Measurements from ENCODE around the gene SIGLEC11.
"Not testable (repeated sequence)": the region's sequence is repeated elsewhere in the genome, so short reads cannot be mapped to it uniquely, and the experiment has no call there.

SIGLEC11 gene

DNA sequence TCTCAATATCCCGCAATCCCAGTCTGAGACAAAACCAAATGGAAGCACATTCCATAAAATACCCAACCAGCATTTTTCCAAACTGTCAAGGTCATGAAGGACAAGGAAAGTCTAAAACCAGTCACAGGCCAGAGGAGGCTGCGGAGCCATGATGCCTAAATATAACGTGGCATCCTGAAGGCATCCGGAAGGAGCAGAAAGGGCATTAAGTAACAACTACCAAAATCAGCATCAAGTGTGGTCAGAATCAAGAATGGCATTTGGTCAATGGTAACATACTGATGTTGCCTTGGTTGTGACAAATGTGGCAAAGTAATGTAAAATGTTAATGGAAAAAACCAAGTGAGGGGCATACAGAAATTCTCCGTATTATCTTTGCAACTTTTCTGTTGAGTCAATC is 35.5 kb downstream of the SIGLEC11 start:
- no peak for DNase-seq (ENCODE audit: low spot score)

GRCh38 chr19:49924881-49925210 is 36.1 kb downstream of the SIGLEC11 start:
- DNase-seq (ENCODE audit: low spot score), result not testable (repeated sequence)

GRCh38 chr19:49924004-49924880 is 36.7 kb downstream of the SIGLEC11 start:
- DNase-seq (ENCODE audit: low spot score), result no peak

DNA sequence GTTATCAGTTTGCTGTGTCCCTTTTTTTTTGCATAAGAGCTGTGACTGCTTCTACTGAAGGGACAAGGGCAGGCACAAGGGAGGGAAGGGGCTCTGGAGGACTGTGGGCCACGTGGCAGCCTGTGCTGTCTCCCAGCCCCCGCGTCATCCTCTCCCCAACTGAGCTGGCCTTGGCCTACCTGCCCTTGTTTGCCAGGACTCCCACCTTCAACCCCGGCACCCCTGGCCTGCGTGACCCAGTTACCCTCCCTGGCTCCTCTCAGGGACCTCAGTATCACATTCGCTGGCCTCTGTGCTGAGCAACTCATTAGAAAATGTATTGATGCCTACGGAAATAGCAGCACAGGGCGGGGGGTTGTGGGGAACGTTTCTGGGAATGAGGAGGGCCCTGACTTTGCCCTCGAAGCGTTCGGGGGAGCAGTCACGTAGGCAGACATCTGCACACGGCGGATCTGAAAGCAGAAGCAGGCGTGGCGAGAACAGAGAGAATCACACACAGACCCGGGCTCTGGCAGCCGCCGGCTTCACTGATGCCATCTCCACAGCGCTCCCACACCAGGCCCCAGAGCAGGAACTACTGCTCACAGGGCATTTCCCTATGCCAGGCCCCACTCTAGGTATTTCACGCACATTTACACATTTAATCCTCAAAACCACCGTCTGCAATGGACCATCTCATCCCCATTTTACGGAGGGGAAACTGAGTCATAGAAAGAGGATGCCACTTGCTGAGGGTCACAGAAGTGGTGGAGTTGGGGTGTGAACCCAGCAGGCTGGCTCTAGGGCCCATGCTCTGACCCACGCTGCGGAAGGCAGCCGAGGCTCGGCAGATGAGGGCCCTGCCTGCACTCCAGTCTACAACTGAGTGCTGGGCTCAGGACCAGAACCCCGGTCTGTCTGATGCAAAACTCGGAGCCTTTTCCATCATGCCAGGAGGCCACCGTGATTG is 37.6 kb downstream of the SIGLEC11 start:
- no peak for DNase-seq (ENCODE audit: low spot score)

- DNase-seq (ENCODE audit: low spot score), result no peak
Observed at GRCh38 chr19:49921871-49922795, 38.8 kb downstream of the SIGLEC11 start.

DNA sequence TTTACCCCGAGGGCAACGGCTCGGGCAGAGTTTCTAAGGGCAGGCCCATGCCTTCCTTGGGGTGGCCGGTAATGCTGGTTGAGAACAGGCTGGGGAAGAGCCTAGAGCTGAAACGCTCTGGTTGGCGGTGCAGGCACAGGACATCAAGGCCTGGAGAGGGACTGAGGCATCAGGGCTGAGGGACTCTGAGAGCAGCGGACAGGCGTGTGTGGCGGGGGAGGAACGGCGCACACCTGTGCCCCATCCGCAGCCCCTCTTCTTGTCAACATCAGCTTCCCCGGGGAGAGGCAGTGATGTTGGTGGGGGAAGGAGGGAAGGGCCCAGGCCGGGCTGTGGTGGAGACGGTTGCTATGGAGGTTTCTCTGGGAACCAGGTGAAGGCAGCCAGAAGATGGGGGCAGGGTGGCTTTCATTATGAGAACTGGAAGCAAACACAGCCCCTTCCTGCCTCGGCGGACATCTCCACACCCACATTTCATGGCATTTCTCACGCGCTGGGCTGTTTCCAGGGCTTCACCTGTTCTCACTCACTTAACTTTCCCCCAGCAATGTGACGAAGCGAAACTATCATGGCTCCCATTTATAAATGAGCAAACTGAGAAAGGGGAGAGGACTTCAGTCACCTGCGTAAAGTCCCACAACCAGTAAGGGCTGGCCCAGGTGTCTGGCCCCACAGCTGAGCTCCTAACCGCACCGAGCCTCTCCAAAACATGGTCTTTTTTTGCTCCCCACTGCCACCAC is 40.2 kb downstream of the SIGLEC11 start:
- no peak for DNase-seq (ENCODE audit: low spot score)

GRCh38 chr19:49918089-49918488 is 42.9 kb downstream of the SIGLEC11 start:
- DNase-seq (ENCODE audit: low spot score), result no peak

DNA sequence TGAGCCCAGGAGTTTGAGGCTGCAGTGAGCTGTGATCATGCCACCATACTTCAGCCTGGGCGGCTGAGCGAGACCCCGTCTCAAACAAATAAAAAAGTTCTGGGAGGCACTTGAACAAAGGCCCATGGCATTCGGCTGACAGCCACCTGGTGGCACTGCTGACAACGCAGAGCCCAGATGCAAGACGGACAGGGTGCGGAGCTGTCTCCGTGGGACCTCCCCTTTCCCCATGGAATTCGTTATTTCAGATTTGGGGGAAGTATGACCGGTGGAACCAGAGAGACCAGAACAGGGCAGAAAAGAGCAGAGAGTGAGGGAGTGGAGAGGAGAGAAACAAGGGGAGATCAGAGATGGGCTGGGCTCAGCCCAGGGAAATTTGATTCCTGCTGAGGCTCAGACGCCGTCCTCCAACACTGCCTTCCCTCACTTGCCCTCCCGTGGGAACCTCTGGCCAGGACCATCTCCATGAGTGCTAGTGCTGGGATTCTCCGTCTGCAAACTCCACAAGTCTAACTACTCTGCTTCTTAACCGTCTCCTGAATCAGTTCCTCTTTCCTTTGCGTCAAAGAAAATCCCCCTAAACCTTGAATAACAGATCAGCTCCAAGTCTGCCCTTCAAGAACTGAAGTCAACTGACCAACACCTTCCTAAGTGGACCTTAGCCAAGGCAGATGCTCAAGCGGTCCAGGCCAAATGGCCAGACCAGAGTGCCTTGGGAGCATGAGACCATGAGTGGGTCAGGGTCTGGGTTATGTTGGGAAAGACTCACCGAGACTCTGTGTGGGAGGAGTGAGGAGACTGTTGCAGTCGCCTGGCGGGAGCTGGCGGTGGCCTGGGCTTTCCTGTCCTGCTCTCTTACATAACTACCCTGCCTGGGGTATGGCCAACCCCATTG is 43.9 kb downstream of the SIGLEC11 start:
- DNase-seq (ENCODE audit: low spot score), result no peak

DNA sequence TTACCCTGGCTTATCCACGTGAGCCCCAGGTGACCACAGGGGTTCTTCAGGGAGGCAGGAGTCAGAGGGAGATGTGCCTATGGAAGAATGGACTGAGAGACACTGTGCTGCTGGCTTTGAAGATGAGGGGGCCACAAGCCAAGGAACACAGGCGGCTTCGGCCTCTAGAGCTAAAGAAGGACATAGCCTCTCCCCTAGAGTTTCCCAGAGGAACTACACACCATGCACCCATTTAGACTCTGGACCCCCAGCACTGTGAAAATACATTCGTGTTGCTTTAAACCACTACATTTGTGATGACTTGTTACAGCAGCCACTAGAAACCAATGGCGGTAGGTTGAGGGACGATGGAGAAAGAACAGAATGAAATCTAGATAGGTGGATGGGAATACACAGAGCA is 45.7 kb downstream of the SIGLEC11 start:
- DNase-seq (ENCODE audit: low spot score), result no peak

DNA sequence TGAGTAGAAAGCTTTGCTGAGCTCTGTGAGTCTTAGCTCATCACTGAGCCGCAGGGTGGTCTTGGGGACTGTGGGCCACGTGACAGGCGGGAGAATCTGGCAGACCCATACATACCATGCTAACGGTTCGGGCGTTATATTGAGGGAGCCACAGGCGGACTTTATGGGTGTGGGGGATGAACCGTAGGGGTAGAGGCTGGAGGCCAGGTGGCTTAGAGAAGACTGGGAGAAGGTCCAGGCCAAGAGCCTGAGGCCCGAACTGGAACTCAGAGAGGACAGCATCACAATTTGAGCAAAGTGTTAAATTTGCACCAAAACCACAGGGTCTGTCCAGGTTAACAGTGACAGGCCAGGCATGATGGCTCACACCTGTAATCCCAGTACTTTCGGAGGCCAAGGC is 47.3 kb downstream of the SIGLEC11 start:
- DNase-seq (ENCODE audit: low spot score), result no peak

DNA sequence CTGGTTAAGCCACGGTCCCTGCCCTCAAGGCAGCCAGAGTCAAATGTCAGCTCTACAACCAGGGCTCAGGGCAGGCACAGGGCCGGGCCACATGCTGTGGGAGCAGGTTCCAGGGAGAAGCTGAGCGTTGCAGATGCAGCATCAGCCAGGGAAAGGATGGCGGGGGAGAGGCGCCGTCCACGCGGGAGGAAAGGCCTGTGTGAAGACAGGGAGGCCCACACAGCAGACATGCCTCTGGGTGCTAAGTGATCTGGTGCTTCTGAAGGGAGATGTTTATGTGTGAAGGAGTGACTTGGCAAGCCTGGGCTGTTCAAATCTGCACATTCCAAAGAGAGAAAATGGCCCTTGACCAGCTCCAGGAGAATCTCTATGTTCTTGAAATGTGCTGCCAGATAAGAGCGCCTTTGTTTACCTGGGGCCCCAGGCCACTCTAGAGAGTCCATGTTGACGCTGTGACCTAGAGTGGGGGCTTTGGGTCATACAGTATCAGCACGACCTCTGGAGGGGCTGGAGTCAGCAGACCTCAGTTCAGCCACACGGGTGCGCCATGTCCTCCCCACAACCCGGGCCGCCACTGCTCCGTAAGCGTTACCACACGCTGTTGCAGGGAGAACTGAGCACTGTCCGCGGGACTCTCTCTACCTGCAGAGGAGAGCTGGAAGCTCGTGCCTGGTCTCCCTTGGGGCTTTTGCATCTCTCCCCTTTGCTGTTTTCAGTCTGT is 47.8 kb downstream of the SIGLEC11 start:
- no peak for DNase-seq (ENCODE audit: low spot score)

GRCh38 chr19:49911381-49912145 is 49.4 kb downstream of the SIGLEC11 start:
- DNase-seq (ENCODE audit: low spot score), result no peak

DNA sequence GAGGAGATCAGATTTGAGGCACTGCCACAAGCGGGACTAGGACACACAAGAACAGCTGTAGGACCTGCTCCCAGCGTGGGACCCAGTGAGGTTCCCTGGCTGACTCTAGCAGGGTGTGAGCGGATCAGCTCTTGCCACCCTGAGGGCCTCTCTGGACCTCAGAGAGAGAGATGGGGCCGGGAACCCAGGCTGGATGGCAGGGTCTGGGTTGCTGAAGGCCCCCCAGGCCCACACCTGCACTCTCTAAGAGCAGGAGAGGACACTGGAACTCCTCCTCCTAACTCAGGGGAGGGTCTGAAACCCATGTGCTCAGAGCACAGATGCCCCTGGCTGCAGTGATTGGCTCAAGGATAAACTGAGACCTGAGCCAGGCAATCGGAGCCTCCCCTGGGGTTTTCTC is 50.8 kb downstream of the SIGLEC11 start:
- DNase-seq (ENCODE audit: low spot score), result no peak

DNA sequence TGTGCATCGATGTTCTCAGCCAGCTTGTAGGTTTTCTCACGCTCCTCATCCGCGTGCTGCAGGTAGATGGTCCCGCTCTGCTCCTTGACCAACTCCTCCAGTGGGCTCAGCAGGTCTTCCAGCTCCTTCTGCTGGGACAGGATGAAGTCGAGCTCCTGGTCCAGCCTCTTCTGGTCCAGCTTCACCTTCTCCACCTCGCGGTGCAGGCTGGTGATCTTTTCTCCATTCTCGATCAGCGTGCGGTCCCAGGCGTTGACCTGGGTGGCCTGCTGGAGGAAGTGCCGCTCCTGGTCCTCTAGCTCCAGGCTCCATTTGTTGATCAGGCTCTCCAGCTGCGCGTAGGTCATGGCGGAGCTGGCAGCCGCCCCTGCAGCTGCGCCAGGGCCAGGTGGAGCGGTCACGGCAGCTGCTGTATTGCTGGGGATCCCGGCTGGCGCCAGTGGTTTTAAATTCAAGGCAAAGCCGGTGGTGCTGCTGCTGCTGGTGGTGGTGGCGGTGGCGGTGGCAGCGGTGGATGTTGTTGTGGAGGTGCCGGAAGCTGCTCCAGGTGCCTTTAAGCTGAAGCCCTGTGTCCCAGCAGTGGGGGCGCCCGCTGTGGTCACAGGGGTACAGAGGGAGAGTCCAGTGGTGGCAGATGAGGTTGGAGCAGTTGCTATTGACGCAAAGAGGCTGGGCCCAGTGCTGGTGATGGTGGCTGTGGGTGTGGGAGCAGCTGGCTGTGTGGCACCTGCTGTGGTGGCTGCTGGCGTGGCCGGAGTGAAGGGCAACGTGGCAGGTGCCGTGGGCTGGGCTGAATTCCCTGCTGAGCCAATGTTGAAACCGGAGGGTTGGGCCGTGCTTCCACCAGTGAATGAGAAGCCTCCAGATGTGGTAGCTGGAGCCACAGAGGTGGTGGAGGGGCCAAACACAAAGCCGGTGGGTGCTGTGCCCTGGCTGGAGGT is 52.2 kb downstream of the SIGLEC11 start:
- DNase-seq (ENCODE audit: low spot score), result no peak

- DNase-seq (ENCODE audit: low spot score), result no peak
Observed at GRCh38 chr19:49907745-49908446, 53.1 kb downstream of the SIGLEC11 start.

GRCh38 chr19:49906879-49907564 is 54.0 kb downstream of the SIGLEC11 start:
- DNase-seq (ENCODE audit: low spot score), result no peak

Measured in kidney capillary endothelial cell (primary cell).